Smooth muscle cell of the umbilical artery (primary cell): ENCODE data around the gene AGXT2. TPM values are rescaled to one million over a fixed set of nuclear protein-coding genes. Genes with fewer than 3 reads are reported as not detected.

Source experiments
- total RNA-seq: library from RNA; depleted of rRNA; stranded (reverse); fragments of >200 nt; gene quantifications from 2 replicates; pipeline ENCODE4 v1.2.3, GENCODE V29; 2014

The AGXT2 gene, protein sequence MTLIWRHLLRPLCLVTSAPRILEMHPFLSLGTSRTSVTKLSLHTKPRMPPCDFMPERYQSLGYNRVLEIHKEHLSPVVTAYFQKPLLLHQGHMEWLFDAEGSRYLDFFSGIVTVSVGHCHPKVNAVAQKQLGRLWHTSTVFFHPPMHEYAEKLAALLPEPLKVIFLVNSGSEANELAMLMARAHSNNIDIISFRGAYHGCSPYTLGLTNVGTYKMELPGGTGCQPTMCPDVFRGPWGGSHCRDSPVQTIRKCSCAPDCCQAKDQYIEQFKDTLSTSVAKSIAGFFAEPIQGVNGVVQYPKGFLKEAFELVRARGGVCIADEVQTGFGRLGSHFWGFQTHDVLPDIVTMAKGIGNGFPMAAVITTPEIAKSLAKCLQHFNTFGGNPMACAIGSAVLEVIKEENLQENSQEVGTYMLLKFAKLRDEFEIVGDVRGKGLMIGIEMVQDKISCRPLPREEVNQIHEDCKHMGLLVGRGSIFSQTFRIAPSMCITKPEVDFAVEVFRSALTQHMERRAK
- total RNA-seq: not detected in 2 replicates

DNA sequence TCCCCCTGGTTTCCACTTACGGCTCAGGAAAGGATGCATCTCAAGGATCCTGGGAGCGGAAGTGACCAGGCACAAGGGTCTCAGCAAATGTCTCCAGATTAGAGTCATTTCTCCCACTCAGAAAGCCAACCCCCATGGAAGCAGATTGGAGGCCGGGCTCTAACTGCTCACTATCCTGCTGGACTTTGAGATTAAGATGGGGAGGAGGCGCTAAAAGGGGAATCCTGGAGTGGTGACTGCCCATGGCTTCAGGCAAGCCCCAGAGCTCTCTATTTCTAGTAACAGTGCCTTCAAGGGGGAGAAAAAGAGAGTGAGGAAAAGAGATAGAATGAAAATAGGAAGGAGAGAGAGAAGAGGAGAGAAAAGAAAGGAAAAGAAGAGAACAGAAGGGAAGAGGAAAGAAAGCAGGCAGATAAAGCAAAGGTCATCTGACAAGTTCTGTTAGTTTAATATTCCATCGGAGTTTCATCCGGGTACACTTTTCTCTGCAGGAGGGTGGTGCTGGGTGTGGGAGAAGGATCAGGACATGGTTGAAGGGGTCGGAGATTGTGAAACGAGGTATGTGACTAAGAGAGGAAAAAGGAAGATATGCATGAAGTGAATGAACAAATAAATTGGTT is at the start of gene AGXT2:
TSS of gene AGXT2 (minus strand) at position 165 of the 620 bp plus-strand sequence. CDS start at position 108, 57 bp downstream.

Other genes with a start within 250 kb of the AGXT2 start
- 0.05 and 0.30 TPM in 2 replicates for gene TTC23L, start 208.8 kb downstream of the AGXT2 start, total RNA-seq
- 16.1 and 36.5 TPM in 2 replicates for gene RAD1, start 132.4 kb downstream of the AGXT2 start, total RNA-seq
- 38.5 and 44.8 TPM in 2 replicates for gene BRIX1, start 132.2 kb downstream of the AGXT2 start, total RNA-seq
- gene DNAJC21, start 118.4 kb downstream of the AGXT2 start, total RNA-seq: 48.0 and 76.0 TPM in 2 replicates
- 0.55 and 0.89 TPM in 2 replicates for gene PRLR, start 182.5 kb upstream of the AGXT2 start, total RNA-seq